Endothelial cell of umbilical vein (primary cell): ENCODE data around the gene ASPM.

ENCODE experiments used
- EZH2 ChIP-seq: IDR thresholded peaks from 2 replicates; pipeline ENCODE4 v1.6.1; 2012; ENCODE audit warnings: borderline replicate concordance, low read depth, mild to moderate bottlenecking, moderate library complexity, low read length, inconsistent platforms; ENCODE audit not compliant: severe bottlenecking
- JUN ChIP-seq: IDR thresholded peaks from 2 replicates; pipeline ENCODE4 v1.6.1; 2011; ENCODE audit warnings: borderline replicate concordance, low read depth; ENCODE audit not compliant: insufficient read length, insufficient read depth
- MYC ChIP-seq: IDR thresholded peaks from one replicate; pipeline ENCODE4 v1.6.1; 2011; ENCODE audit warnings: mild to moderate bottlenecking, low read depth, low read length
- POLR2A ChIP-seq: IDR thresholded peaks from 2 replicates; pipeline ENCODE4 v1.6.1; 2012; ENCODE audit warnings: low read depth, mild to moderate bottlenecking, control low read depth, low read length
- POLR2AphosphoS5 ChIP-seq: IDR thresholded peaks from 2 replicates; pipeline ENCODE4 v1.6.1; 2012; ENCODE audit warnings: low read depth, mild to moderate bottlenecking, control low read depth, low read length, moderate library complexity; ENCODE audit not compliant: insufficient read depth
- TF ChIP-seq, protein P1 (sequence below), 2 donors: IDR thresholded peaks; 1 replicate in 1 of 2; 2 replicates in 1 of 2; pipeline ENCODE4 v1.5.1; 2011; ENCODE audit warnings: low read length in 2 of 2, mild to moderate bottlenecking in 2 of 2, moderate library complexity in 2 of 2, control low read depth in 1 of 2, inconsistent platforms in 1 of 2, low read depth in 1 of 2; ENCODE audit not compliant: insufficient read depth in 1 of 2; ENCODE audit errors: extremely low read depth in 1 of 2
- TF ChIP-seq, protein P2 (sequence below): IDR thresholded peaks from 2 replicates; pipeline ENCODE4 v1.6.1; 2011; ENCODE audit not compliant: insufficient read depth, insufficient read length

DNA sequence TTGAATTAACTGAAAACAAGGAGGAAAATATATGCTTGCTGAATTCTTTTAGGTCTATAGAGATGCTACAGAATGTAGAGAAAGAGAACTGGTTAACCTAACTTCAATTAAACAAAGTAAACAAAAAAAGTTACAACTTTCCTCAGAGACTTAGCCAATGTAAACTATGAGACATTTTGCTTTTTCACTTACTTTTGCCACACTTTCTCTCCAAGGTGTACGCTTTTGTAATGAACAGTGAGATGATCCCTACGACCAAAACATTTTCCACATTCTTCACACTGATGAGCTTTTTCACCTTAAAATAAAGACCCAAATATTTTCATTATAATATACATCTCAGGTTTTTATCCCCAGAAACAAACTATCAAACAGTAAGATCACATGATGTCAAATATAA is 28.3 kb upstream of the ASPM start:
- TF ChIP-seq, protein P1, sequence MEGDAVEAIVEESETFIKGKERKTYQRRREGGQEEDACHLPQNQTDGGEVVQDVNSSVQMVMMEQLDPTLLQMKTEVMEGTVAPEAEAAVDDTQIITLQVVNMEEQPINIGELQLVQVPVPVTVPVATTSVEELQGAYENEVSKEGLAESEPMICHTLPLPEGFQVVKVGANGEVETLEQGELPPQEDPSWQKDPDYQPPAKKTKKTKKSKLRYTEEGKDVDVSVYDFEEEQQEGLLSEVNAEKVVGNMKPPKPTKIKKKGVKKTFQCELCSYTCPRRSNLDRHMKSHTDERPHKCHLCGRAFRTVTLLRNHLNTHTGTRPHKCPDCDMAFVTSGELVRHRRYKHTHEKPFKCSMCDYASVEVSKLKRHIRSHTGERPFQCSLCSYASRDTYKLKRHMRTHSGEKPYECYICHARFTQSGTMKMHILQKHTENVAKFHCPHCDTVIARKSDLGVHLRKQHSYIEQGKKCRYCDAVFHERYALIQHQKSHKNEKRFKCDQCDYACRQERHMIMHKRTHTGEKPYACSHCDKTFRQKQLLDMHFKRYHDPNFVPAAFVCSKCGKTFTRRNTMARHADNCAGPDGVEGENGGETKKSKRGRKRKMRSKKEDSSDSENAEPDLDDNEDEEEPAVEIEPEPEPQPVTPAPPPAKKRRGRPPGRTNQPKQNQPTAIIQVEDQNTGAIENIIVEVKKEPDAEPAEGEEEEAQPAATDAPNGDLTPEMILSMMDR (IDR thresholded peaks at IDR 0.05; ENCODE audit: extremely low read depth in 1 of 2, insufficient read depth in 1 of 2, low read depth in 1 of 2, low read length in 2 of 2): no peak
- TF ChIP-seq EZH2 (no peak), POLR2AphosphoS5 (no peak), JUN (no peak), POLR2A (no peak), MYC (no peak)
- TF ChIP-seq, protein P2, sequence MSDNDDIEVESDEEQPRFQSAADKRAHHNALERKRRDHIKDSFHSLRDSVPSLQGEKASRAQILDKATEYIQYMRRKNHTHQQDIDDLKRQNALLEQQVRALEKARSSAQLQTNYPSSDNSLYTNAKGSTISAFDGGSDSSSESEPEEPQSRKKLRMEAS: no peak
